ENCODE results near the gene SAMD4A. TPM values are rescaled to one million over a fixed set of nuclear protein-coding genes. Genes with fewer than 3 reads are reported as not detected.

Gene SAMD4A
- total and polyA plus RNA-seq, 2 of the 4 experiments (the other 2 are of a cell fraction), result 22.9 to 38.2 TPM

DNA sequence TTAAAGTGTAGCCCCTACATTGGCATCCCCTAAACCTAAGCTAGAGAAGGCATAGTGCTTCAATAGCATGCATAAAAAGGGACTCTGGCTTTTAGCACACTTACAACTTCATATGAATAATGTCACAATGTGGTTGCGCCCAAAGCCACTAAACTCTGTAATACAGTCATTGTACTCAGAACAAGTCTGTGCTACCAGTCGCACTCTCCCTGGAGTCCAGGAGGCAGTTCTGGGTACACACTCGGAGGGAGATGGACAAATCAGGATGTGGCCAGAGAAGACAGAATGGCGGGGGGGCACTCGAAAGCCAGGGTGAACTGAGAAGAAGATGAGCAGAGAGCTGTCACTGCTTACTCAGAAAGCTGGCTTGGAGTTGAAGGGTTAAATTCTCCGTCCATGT, 10.6 kb downstream of the SAMD4A start:
- dilution Hi-C loops (cut with HindIII; ENCODE audit: low sequenced_read_pairs, unreplicated experiment), result no loop called here
- Histone ChIP-seq H3K27ac (ENCODE audit: insufficient read depth, low read length) (peak overlapping the region; percentile 7; the same call in 1 of the 2 replicates), H3K4ac (ENCODE audit: low read depth, low read length) (no peak overlapping the region), H2BK15ac (ENCODE audit: low read depth, low read length) (no peak overlapping the region), H4K8ac (ENCODE audit: low read depth in 2 of 2, low read length in 2 of 2) (no peak overlapping the region), H3K9ac (ENCODE audit: low read depth, low read length) (no peak overlapping the region), H2BK120ac (ENCODE audit: low read depth, low read length) (no peak overlapping the region), H3K18ac (ENCODE audit: low read depth, low read length) (no peak overlapping the region), H2BK20ac (ENCODE audit: low read depth, low read length) (no peak overlapping the region), H3K9me1 (ENCODE audit: insufficient read depth, low read length) (peaks cover 38% of the 10 kb centered on the region), H3K23ac (ENCODE audit: low read depth, low read length) (peak overlapping the region; percentile 28; the same call in 1 of the 2 replicates), H3K14ac (replicated peaks; ENCODE audit: low read depth, low read length) (0 out of 2 replicates have a peak overlapping the region, but pooled peaks have one; percentile 20), H2BK5ac (ENCODE audit: low read depth, low read length, poor library complexity, severe bottlenecking) (peak overlapping the region; percentile 14), H2AK5ac (ENCODE audit: low read depth, low read length) (peak overlapping the region; percentile 43; the same call in 1 of the 2 replicates), H3K4me3 (ENCODE audit: insufficient read depth, low read depth, low read length) (no peak overlapping the region), H3K4me2 (ENCODE audit: low read depth, low read length) (no peak overlapping the region), H3K36me3 (ENCODE audit: control insufficient read depth, insufficient read depth, low read length) (peaks cover 12% of the 10 kb centered on the region), H2AFZ (replicated peaks; ENCODE audit: low read length, poor library complexity) (no peak overlapping the region), H3K27me3 (ENCODE audit: control insufficient read depth, insufficient read depth, low read length) (no peaks in the 10 kb centered on the region), H2AK9ac (replicated peaks; ENCODE audit: low read depth, low read length, poor library complexity) (peak overlapping the region; percentile 48), H3K9me3 (ENCODE audit: control insufficient read depth, insufficient read depth, low read length) (no peaks in the 10 kb centered on the region), H3K79me1 (ENCODE audit: low read depth in 1 of 2, low read length in 2 of 2) (peaks cover 39 to 85% of the 10 kb centered on the region in 2 experiments), H3K56ac (ENCODE audit: extremely low read depth, insufficient read depth, low read length) (no peak overlapping the region), H4K91ac (ENCODE audit: insufficient read depth, low read depth, low read length) (no peak overlapping the region), H4K5ac (ENCODE audit: low read depth, low read length) (no peak overlapping the region), H3K4me1 (ENCODE audit: control insufficient read depth, insufficient read depth, low read length) (peaks cover 38% of the 10 kb centered on the region), H4K20me1 (ENCODE audit: insufficient read depth, low read length) (peaks cover 85% of the 10 kb centered on the region)
- ChIA-PET POLR2A (ENCODE audit: unreplicated experiment) (interaction anchor here (1.1 kb wide), 1 partner anchor 13 kb away, joined by 4 read pairs; no protein-coding TSS in a partner anchor), CTCF (interaction anchor here (0.7 kb wide), 1 partner anchor 195 kb away, joined by 4 read pairs; no protein-coding TSS in a partner anchor)
- WGBS, 2 experiments (ENCODE audit: extremely low coverage in 2 of 2, insufficient read length in 1 of 2), result 92% methylated on average over 2 of the region's 6 CpGs; no CpG with 5 or more reads in 1 of the 2 experiments
- TF ChIP-seq POLR2A (IDR thresholded peaks at IDR 0.05; ENCODE audit: low read depth, low read length) (peak; percentile 56; the same call in 1 of the 2 replicates), MXI1 (IDR thresholded peaks at IDR 0.05; ENCODE audit: borderline replicate concordance, low read depth, low read length) (no peak)
- TF ChIP-seq, protein P1, sequence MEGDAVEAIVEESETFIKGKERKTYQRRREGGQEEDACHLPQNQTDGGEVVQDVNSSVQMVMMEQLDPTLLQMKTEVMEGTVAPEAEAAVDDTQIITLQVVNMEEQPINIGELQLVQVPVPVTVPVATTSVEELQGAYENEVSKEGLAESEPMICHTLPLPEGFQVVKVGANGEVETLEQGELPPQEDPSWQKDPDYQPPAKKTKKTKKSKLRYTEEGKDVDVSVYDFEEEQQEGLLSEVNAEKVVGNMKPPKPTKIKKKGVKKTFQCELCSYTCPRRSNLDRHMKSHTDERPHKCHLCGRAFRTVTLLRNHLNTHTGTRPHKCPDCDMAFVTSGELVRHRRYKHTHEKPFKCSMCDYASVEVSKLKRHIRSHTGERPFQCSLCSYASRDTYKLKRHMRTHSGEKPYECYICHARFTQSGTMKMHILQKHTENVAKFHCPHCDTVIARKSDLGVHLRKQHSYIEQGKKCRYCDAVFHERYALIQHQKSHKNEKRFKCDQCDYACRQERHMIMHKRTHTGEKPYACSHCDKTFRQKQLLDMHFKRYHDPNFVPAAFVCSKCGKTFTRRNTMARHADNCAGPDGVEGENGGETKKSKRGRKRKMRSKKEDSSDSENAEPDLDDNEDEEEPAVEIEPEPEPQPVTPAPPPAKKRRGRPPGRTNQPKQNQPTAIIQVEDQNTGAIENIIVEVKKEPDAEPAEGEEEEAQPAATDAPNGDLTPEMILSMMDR (conservative IDR thresholded peaks at IDR 0.05; ENCODE audit: low read depth, low read length), result no peak
- DNase-seq (no peak), ATAC-seq (ENCODE audit: low read depth) (no peak)
- in situ Hi-C loops (cut with MboI; ENCODE audit: low sequenced_read_pairs), result no loop called here
- BruUV-seq (replicated peaks), result no TSS peak
- intact Hi-C loops (cut with micrococcal nuclease), result loop anchor here (2.0 kb wide), 1 partner anchor 13 kb away; no protein-coding TSS in a partner anchor
